Testis (tissue), 2 donors: ENCODE data around the gene HOOK2.

Experiments
- CTCF ChIP-seq, 3 experiments: fragments of 450-650 bp in 2 of 3; fragments of 200-600 bp in 1 of 3; sonication (generic) in 1 of 3; IDR thresholded peaks; one replicate each; pipeline ENCODE4 v1.5.1; 2016 to 2019; ENCODE audit warnings: antibody characterized with exemption in 3 of 3, mild to moderate bottlenecking in 2 of 3, moderate library complexity in 1 of 3
- POLR2A ChIP-seq: fragments of 450-650 bp; IDR thresholded peaks from one replicate; pipeline ENCODE4 v1.6.1; 2017; ENCODE audit warnings: antibody characterized with exemption, mild to moderate bottlenecking, moderate library complexity

- no peak for TF ChIP-seq CTCF (IDR thresholded peaks at IDR 0.05)
- TF ChIP-seq POLR2A: no peak
Observed at GRCh38 chr19:12715102-12715501, 60.2 kb downstream of the HOOK2 start.
